IPS DF 4.7 (cell line): ENCODE data around the gene TREX2.

Source experiments
- DNase-seq: peaks from one replicate; pipeline ENCODE4 v3.0.0-alpha.2; 2013; ENCODE audit warnings: low spot score; ENCODE audit errors: extremely low read depth

The TREX2 gene

DNA sequence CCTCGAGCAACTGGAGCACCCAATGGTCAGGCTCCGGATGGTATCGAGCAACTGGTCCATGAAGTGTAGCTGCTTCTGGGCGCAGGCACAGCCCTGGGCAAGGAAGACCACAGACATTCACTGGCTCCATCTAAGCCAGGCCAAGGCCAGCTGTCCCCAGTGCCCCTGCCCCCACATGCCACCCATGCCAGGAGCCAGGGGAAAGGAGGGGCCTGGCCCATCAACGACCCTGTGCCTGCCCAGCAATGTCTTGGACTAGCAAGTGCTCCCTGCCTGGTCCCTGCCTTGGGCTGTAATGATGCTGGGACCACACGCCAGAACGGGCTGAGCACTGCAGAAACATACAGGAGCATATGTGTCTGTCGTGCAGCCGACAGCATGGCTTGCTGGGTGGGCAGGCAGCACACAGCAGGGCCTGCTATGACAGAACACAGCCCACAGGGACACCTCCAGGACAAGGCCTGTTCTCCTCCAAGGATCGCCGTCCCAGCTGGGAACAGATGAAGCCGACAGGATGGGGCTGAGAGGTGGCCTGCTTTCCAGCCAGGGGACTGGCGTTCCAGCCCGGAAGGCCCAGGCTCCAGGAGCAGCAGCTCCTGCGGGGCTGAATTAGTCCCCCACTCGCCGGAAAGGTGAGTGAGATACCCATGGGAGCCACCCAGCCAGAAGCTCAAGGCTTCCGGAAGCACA, 11.4 kb upstream of the TREX2 start:
- DNase-seq: no peak

DNA sequence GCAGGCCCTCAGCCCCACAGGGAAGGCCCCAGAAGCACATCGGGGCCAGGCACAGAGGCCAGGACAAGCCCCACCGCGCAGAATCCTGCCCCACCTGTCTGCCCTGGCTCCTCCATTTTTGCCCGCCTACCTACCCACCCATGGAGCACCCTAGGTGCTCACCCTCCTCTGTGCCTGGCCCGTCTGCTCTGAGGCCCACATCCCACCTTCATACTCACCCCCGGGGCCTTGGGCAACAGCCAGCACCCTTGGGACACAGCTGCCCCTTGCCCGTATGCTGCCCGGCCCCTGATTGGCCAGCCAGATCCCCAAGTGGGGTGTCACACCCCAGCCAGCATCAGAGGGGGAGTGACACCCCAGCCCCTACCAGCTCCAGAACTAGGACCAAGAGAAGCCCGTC, 10.8 kb upstream of the TREX2 start:
- DNase-seq: no peak

DNA sequence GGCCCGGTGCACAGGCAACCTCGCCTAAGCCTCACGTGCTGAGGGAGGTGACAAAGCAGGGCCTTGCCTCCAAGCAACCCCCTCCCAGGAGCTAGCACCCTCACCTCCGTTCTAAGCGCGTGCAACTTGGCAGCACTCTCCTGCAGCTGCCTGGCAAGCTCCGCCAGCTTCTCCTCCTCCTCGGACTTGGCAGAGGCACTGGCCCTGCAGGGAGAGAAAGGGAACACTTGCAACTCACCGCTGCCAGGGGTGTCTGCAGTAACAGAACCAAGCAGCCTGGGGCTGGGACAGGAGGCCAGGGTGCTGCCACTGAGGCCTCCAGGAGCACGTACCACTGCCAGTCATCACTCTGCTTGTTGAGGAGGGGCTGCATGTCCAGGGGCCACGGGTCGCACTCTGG, 10.3 kb upstream of the TREX2 start:
- DNase-seq: no peak

DNA sequence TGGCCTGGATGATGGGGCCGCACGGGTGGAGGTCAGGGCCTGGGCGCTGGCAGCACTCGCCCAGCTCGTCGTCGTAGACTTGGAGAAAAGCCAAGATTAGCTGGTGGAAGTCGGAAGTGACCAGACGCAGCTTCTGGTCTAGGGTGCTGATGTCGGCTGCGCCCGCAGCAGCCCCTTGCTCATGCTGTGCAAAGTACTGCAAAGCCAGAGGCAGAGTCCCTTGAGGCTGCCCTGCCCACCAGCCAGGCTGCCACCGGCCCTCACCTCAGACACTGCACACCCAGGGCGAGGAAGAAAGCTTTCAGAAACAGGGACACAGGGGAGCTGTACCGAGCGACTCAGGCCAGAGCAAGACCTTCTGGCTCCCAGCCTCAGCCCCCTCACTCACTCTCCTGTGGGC, 9.7 kb upstream of the TREX2 start:
- no peak for DNase-seq

DNA sequence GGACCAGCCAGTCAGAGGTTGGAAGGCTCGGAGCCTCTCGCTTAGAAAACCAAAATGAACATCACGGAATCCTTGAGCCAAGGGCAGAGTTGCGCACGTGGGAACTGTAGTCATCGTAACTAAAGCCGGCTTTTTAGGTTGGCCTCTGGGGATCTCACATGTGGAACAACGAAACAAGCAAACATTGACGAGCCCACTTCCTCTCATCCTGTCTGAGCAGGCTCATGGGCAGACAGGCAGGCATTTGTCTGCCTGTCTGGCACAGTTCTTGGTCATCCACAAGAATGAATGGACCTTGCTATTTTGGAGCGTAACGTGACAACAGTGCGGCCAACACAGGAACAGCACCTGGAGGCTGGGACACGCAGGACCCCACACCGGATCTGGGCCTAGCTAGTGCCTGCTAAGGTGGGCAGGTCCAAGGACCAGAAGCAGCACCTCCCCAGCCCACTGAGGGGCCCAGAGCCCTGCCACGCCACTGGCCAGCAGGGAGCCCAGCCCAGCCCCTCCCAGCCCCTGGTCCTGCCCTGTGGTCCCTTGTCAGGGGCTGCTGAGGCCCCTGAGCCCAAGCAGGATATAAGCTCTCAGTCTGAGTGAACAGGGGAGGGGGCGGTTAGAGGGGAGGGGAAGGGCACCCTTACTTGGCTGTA, 9.2 kb upstream of the TREX2 start:
- DNase-seq: no peak

DNA sequence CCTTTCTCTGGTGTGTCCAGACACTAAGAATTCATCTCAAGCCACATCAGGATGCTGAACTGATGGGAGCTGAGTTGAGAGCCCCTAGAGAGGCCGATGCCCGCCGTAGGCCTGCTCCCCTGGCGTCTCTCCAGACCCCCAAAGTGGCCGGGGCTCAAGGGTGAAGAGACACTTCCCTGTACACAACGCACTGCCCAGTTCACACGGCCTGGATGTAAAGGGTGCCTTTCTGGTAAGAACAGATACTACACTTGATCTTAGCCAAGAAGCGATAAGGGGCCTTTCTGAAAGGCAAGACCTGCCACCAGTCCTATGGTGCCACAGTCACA, 5.1 kb upstream of the TREX2 start:
- DNase-seq: no peak

DNA sequence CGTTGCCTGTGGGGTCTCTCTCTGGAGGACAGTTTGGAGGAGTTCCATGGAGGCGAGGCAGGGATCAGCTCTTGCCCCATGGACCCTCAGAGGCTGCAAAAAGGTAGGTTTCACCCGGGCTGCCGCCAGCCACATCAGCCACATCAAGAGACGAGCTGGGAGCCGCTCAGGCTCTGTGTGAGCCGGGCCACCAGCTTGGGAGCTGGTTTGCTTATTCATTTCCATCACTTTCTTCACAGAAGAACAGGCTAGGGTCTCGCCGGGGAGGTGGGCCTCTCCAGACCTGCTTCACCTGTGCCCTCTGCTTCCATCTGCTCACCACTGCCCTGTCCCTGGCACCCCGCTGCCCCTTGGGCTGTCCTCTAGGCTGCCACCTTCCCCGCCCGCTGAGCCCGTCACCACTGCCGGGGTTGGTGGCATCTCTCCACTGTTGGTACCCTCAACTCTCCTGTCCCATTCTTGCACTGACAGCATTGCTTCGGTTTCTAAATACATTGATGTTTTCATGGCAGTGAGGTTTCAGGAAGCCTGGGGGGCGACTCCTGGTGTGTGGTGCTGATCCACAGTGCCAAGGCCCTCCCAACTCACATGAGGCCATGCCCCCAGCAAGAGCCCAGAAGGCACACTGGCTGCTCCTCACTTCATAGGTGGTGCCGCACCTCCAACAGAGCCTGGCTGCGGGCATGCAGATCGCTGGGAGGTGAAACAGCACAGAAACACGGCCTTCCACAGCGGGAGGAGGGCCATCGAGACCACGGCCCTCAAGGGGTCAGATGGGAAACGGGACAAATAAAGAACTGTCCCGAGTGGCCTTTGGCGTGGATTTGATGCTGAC, 4.5 kb upstream of the TREX2 start:
- no peak for DNase-seq

DNA sequence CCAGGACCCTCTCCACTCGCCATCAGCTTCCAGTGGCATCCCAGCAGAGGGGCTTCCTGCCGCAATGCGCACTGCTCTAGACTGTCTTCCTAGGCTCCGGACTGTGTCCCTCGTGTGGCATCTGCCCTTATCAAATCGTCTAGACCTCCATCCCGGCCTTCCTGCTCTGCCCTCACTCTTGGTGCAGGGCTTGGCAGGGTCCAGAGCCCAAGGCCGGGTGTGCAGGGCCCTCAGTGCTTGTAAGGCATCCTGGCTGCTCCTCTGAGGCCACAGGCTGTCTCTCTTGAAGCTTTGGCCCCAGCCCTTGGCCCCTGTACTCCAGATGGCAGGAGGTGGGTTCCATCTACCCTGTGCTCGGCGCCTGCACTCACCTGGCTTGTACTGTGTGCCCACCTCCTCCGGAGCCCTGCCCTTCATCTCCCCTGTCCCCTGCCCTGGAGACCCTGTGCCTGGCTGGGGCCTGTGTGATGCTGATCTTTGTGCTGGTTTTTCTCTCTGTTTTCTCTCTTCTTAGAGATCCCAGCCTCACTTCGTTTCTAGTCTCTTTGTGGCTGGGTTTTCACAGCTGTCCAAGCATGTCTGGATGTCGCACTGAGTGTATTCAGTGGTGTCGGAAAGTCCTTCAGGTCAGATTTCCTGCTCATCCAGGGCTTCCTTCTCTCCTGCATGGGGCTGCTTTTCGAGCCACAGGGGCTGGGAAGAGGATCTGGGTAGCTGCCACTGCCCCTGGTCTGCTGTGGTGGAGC, 3.7 kb upstream of the TREX2 start:
- no peak for DNase-seq

DNA sequence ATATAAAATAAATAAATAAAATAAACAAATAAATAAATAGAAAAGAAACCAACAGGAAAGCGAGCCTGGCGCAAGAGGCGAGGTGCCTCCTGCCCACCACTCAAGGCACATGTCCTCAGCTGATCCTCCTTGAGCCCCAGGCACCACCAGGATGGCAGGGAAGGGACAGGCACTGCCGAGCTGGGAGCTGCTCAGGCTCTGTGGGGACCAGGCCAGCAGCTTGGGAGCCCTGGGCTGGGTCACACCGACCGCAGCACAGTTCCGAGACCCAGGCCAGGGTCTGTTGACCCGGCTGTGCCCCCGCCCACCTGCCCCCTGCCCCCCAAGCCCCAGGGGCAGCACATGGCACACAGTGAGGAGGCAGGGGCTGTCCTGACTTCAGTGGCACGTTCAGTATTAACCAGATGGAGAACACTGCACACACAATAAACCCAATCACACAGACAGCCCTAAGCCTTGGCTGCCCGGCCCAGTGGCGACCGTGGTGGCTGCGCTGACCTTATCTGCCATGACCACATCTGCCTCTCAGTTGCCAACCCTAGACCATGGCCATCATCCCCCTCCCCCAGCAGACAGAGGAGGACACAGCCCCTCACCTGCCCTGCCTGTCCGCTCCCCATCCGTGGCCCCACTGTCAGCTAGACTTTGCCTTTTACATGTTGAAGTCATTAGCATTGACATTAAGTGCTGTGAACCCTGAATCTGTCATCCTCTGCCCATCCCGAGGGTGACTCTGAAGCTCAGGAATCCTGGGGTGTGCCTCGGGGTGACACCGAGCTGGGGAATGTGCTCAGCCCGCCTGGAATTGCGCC, 2.9 kb upstream of the TREX2 start:
- DNase-seq: no peak

DNA sequence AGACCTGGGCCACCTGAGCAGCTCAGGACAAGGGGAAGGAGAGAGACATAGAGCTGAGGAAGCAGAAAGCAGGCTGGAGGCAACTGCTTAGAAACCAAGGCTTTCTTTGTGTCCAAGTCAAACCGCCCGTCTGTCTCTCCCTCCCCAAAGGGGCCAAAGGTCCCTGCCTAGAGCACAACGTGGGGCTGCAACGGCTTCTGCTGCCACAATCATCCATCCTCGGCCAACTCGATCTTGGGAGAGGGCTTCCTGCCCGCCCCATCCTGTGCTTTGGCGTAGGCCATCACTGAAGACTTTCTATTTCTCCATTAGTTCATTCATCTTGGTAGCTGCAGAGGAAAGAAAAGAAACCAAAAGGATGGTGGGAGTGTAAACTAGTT, 1.7 kb upstream of the TREX2 start:
- DNase-seq: no peak

DNA sequence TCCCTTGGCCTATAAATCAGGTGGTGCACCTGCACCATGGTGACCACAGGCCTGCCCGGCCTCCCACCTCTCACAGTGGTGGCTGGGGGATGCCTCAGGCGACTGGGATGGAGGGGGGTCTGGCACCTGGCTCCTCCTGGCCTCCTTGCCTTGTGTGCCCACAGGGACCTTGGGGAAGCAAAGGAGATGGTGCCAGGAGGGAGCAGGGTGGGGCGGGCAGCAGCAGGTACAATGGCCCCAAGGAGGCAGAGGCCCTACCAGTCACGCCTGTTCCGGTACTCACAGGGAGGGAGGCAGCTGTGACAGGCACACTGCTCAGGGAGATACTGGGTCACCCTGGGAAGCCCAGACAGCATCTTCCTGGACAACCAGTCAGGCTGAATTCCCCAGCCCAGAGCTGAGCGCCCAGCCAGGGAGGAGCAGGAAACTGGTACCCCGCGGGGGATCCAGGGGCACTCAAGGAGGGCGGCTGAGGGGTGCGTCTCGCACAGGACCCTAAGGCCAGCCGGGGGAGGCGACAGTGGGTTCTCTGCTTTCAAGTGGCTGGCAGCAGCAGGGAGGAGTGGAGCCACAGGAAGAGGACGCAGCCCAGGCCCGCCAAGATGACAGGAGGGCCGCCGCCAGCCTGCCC, 1.2 kb upstream of the TREX2 start:
- no peak for DNase-seq

DNA sequence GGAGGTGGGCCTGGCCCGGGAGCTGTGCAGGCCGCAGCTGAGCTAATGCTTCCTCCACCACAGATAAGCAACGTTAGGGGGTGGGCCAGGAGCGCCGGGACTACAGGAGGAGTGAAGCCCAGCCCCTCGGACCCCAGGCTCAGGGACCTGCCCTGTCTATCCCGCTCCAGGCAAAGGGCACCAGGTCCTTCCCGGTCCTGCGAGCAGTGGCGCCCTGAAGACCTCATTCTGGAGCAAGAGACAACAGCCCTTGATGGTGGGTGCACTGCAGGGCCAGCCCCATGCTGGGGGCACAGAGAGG, 730 bp upstream of the TREX2 start:
- DNase-seq: no peak

DNA sequence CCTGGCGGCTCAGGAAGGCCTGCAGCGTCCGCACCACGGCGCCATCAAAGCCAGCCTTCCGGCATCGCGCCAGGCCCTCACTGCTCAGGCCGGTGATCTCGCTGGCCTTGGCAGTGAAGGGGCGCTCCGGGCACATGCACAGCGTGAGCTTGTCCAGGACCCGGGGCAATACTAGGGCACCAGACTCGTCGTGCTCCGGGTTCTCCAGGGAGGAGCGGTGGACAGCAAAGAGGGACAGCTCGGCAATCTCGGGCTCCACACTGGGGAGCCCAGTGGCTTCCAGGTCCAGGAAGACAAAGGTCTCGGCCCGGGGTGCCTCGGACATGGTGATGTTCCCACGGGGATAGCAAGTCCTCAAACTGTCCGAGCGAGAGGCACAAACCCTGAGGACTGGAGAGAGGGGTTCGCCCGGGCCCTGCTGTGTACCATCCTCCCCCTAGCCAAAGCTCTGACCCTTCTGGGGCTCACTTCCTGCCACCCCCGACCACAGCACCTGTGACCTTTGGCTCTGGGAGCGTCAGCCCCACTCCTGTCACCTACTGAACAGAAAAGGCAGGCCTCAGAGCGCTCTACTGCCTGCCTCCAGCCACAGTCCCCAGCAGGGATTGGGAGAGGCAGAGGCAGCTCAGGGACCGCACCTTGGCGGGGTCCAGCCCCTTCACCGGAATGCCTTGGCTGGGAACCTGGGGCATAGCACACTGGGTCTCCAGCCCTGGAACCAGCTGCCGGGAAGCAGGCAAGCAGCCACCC, 575 bp downstream of the TREX2 start:
- no peak for DNase-seq

DNA sequence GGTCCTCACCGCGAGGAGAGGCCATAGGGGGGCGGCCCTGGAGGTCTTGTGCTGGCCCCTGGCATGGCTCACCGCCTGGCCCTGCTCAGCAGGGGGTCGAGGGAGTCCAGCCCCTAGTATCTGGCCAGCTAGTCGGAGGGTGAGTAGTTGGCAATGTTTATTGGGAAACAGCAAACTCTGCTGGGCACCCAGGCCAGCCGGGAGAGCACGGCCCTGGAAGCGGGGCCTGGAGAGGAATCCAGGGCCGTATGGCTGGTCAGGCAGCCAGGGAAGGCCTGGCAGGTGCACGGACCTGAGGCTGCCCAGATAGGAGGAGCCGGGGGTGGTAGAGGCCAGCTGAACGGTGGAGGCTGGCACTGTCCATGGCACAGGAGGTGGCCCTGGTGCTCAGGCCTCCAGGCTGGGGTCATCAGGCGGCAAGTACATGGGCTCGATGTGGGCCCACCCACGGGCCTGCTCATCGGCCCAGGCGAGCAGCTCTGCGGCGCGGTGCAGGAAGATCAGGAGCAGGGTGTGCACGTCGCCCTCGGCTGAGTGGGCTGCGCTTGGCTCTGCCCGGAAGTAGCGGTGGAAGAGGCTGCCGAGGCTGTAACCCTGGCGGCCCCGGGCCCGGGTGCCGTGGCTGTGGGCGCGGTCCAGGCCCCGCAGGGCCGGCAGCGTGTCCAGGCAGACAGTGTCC, 1.4 kb downstream of the TREX2 start:
- DNase-seq: no peak

DNA sequence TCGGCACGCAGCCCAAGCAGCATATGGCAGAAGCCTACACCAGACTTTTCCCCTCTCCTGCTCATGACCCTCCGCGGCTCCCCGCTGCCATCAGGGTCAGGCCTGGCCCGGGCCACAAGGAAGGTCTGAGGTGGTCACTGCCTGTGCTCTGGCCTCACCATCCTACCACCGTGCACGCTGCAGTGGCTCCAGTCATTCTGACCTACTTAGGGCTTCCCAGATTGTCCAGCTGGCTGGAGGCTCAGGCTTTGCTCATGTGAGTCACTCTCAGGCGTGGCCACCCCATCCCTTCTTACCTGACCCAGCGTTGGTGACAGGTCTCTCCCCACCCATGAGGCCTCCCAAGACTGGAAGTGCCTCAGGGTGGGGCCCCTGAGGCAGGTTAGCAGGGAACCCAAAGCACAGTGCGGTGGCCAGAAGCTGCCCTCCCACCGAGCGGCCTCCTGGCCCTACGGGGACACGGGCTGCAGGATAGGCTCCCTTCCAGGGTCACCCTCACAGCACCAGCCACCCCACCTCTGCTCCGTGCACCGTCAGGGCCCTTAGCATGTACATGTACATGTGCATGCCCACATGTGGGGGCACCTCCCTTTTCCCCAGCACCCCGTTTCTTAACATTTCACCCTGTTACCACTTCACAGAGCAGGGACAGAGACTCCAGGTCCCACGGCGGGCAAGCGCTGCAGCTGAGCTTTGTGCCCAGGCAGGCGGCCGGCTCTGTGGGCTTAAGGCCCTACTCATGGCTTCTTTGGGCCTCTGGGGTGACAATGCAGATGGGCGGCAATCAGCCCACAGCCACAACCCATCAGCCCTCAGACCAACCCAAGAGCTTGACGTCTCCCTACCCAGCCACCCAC, 2.2 kb downstream of the TREX2 start:
- DNase-seq: no peak

DNA sequence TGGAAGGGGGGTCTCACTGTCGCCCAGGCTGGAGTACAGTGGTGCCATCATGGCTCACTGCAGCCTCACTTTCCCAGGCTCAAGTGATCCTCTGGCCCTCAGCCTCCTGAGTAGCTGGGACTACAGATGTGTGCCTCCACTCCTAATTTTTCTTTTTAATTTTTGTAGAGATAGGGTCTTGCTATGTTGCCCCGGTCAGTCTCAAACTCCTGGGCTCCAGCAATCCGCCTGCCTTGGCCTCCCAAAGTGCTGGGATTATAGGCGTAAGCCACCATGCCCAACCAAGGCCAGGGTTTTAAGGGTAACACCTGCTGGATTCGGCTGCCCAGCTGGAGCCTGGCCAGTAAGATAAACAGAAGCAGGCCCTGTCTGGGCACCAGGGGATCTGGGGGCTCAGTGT, 3.4 kb downstream of the TREX2 start:
- no peak for DNase-seq

DNA sequence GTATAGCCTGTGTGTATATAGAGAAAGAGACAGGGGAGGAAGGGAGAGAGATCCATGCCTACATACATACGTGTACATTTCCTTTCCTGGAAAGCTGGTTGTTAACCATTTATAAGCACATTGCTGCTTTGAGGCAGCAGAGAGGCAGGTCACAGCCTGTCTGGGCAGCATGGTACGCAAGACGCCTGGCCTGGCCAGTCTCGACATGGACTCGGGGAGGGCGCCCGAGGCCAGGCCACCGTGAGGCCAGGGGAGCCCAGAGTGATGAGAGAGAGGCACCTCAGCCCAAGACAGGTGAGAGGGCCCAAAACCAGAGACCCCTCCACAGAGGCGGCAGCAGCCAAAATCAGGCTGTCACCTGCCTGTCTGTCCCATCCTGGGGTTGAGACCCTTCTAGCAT, 3.9 kb downstream of the TREX2 start:
- DNase-seq: no peak

DNA sequence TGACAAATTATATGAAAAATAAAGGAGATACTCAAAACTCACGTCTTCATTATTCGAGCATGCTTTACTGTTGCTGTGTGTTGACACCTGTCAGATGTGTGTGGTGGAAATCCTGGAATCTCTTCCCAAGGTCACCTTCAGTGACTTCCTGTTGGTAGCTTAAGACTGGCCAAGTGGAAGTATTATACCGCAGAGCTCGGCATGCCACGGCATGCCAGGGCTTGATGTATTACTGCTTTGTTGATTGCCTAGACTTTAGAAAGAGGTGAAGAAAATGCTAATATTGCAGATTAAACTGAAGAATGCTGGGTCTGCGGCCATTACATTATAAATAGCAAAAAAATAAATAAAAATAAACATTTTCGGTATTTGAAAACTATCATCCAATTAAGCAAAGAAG, 4.6 kb downstream of the TREX2 start:
- no peak for DNase-seq
